ENCODE results near the gene CHDH. TPM values are rescaled to one million over a fixed set of nuclear protein-coding genes. Genes with fewer than 3 reads are reported as not detected.

CHDH gene
- polyA plus RNA-seq, 3 donors, result not detected

DNA sequence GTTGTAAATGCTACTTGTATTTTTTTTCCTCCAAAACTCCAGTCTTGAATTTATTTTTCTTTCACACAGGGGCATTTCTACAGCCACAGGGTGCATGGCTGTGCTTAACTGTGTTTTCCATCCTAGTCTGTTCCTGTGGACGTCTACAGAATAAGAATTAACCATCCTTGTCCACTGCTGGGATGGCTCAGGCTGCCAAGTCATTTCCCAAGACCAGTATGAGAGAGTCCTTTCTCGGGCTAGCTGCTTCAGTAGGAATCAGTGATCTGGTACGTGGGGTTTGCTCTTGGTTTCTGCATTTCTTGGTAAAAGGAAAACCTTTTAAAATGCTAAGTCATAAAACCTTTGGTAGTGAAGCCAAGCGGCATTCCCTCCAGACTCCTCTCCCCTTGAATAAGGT is 29.8 kb downstream of the CHDH start:
- Histone ChIP-seq H4K20me1 (ENCODE audit: insufficient read depth, low read length) (no peaks in the 10 kb centered on the region), H3K4me1 (ENCODE audit: control insufficient read depth in 1 of 2, insufficient read depth in 2 of 2, low read length in 2 of 2) (no peaks in the 10 kb centered on the region), H2AFZ (ENCODE audit: insufficient read depth, low read depth, low read length, poor library complexity, severe bottlenecking) (no peak overlapping the region), H3K9ac (ENCODE audit: insufficient read depth, low read length, poor library complexity, severe bottlenecking) (no peak overlapping the region), H3K36me3 (replicated peaks in 1 of 2; ENCODE audit: control insufficient read depth in 1 of 2, insufficient read depth in 2 of 2, low read length in 2 of 2) (no peaks in the 10 kb centered on the region), H3K27me3 (ENCODE audit: control insufficient read depth in 2 of 2, insufficient read depth in 2 of 2, low read length in 2 of 2) (peaks cover 0 to 8% of the 10 kb centered on the region in 2 donors), H3K4me2 (replicated peaks; ENCODE audit: extremely low read depth, low read length, poor library complexity, severe bottlenecking) (no peak overlapping the region), H3K9me3 (replicated peaks in 1 of 2; ENCODE audit: control insufficient read depth in 1 of 2, insufficient read depth in 1 of 2, low read length in 2 of 2) (no peaks in the 10 kb centered on the region), H3K4me3 (replicated peaks in 1 of 3; ENCODE audit: low read depth in 2 of 3, low read length in 3 of 3) (no peak overlapping the region), H3K27ac (ENCODE audit: low read depth in 1 of 2, low read length in 2 of 2) (no peak overlapping the region), H3K79me2 (ENCODE audit: insufficient read depth, low read length) (no peaks in the 10 kb centered on the region)
- H3K36me3 Mint-ChIP-seq, result no peaks in the 10 kb centered on the region
- DNase-seq, result no peak
- peaks cover 6 to 23% (median 16%) of the 10 kb centered on the region in 3 donors for H3K27me3 Mint-ChIP-seq (ENCODE audit: low read depth in 3 of 3)
- H3K27ac Mint-ChIP-seq, result no peak overlapping the region
- intact Hi-C loops (cut with micrococcal nuclease), result no loop called here
- H3K4me3 Mint-ChIP-seq, result no peak overlapping the region
- TF ChIP-seq, protein P1, sequence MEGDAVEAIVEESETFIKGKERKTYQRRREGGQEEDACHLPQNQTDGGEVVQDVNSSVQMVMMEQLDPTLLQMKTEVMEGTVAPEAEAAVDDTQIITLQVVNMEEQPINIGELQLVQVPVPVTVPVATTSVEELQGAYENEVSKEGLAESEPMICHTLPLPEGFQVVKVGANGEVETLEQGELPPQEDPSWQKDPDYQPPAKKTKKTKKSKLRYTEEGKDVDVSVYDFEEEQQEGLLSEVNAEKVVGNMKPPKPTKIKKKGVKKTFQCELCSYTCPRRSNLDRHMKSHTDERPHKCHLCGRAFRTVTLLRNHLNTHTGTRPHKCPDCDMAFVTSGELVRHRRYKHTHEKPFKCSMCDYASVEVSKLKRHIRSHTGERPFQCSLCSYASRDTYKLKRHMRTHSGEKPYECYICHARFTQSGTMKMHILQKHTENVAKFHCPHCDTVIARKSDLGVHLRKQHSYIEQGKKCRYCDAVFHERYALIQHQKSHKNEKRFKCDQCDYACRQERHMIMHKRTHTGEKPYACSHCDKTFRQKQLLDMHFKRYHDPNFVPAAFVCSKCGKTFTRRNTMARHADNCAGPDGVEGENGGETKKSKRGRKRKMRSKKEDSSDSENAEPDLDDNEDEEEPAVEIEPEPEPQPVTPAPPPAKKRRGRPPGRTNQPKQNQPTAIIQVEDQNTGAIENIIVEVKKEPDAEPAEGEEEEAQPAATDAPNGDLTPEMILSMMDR (IDR thresholded peaks at IDR 0.05), result no peak
- 83% methylated on average over 1 of the region's 4 CpGs for WGBS (ENCODE audit: insufficient coverage)
- peaks cover 0 to 1% (median 0%) of the 10 kb centered on the region in 7 donors for H3K9me3 Mint-ChIP-seq
- no peaks in the 10 kb centered on the region for H3K4me1 Mint-ChIP-seq

- 83% methylated on average over 4 of the region's 7 CpGs for WGBS (ENCODE audit: insufficient coverage)
- peaks cover 0 to 1% (median 0%) of the 10 kb centered on the region in 7 donors for H3K9me3 Mint-ChIP-seq
- peaks cover 6 to 21% (median 16%) of the 10 kb centered on the region in 3 donors for H3K27me3 Mint-ChIP-seq (ENCODE audit: low read depth in 3 of 3)
- peaks cover 0 to 8% of the 10 kb centered on the region in 2 donors for H3K27me3 ChIP-seq (ENCODE audit: control insufficient read depth in 2 of 2, insufficient read depth in 2 of 2, low read length in 2 of 2)
- no peak overlapping the region for H2AFZ ChIP-seq (ENCODE audit: insufficient read depth, low read depth, low read length, poor library complexity, severe bottlenecking)
- no peak overlapping the region for H3K9ac ChIP-seq (ENCODE audit: insufficient read depth, low read length, poor library complexity, severe bottlenecking)
- no peaks in the 10 kb centered on the region for H3K36me3 ChIP-seq (replicated peaks in 1 of 2; ENCODE audit: control insufficient read depth in 1 of 2, insufficient read depth in 2 of 2, low read length in 2 of 2)
- TF ChIP-seq, protein P1 (IDR thresholded peaks at IDR 0.05), result no peak
- H4K20me1 ChIP-seq (ENCODE audit: insufficient read depth, low read length), result no peaks in the 10 kb centered on the region
- no peak for DNase-seq
- no peak overlapping the region for H3K4me2 ChIP-seq (replicated peaks; ENCODE audit: extremely low read depth, low read length, poor library complexity, severe bottlenecking)
- intact Hi-C loops (cut with micrococcal nuclease), result no loop called here
- H3K4me3 ChIP-seq (replicated peaks in 1 of 3; ENCODE audit: low read depth in 2 of 3, low read length in 3 of 3), result no peak overlapping the region
- no peak overlapping the region for H3K4me3 Mint-ChIP-seq
- H3K4me1 ChIP-seq (ENCODE audit: control insufficient read depth in 1 of 2, insufficient read depth in 2 of 2, low read length in 2 of 2), result no peaks in the 10 kb centered on the region
- H3K27ac ChIP-seq (ENCODE audit: low read depth in 1 of 2, low read length in 2 of 2), result no peak overlapping the region
- H3K9me3 ChIP-seq (replicated peaks in 1 of 2; ENCODE audit: control insufficient read depth in 1 of 2, insufficient read depth in 1 of 2, low read length in 2 of 2), result no peaks in the 10 kb centered on the region
- no peaks in the 10 kb centered on the region for H3K4me1 Mint-ChIP-seq
- no peaks in the 10 kb centered on the region for H3K79me2 ChIP-seq (ENCODE audit: insufficient read depth, low read length)
- no peaks in the 10 kb centered on the region for H3K36me3 Mint-ChIP-seq
- no peak overlapping the region for H3K27ac Mint-ChIP-seq
These were observed 30.6 kb downstream of the CHDH start for GRCh38 chr3:53815651-53816050.
